AG04450 (cell line): ENCODE data around the gene PPP1R36. TPM values are rescaled to one million over a fixed set of nuclear protein-coding genes. Genes with fewer than 3 reads are reported as not detected.
A peak's percentile ranks its signal among the peaks of the same experiment; 100 is the strongest.

Experiments used
- CTCF ChIA-PET: fragments of 300-600, 350-600 bp; formaldehyde crosslinking; extraction: SDS; loops from one replicate; lab custom pipeline; 2022; ENCODE audit warnings: antibody characterized with exemption, inconsistent platforms; lab: Charles Lee
- POLR2A ChIA-PET: fragments of 350-600 bp; formaldehyde crosslinking; extraction: SDS; loops from one replicate; lab custom pipeline; 2021; ENCODE audit warnings: antibody characterized with exemption, inconsistent platforms; lab: Yijun Ruan, JAX
- DNase-seq: peaks from one replicate; pipeline ENCODE4 v3.0.0-alpha.2; 2011; ENCODE audit warnings: low read depth, low spot score
- H3K27ac ChIP-seq: one replicate; pipeline ENCODE4 v1.5.1; 2012; ENCODE audit warnings: low read depth, low read length, control low read depth
- H3K27me3 ChIP-seq: one replicate; pipeline ENCODE4 v1.6.0; 2012; ENCODE audit warnings: low read length; ENCODE audit not compliant: control insufficient read depth, insufficient read depth
- H3K4me3 ChIP-seq: 2 replicates; pipeline ENCODE4 v1.5.1; 2011; ENCODE audit warnings: mild to moderate bottlenecking, low read depth, low read length, control low read depth
- H3K9me3 ChIP-seq: 2 replicates; pipeline ENCODE4 v1.5.1; 2012; ENCODE audit warnings: low read length; ENCODE audit not compliant: control insufficient read depth, insufficient read depth
- polyA plus RNA-seq: library from polyadenylated mRNA; depleted of rRNA; stranded (reverse); fragments of >200 nt; gene quantifications from 2 replicates; pipeline ENCODE4 v1.2.3, GENCODE V29; 2011
- TF ChIP-seq, protein P1 (sequence below): IDR thresholded peaks from 2 replicates; pipeline ENCODE4 v1.5.1; 2011; ENCODE audit warnings: low read depth, low read length, control low read depth, inconsistent platforms

Gene PPP1R36
- polyA plus RNA-seq, 1 experiment = 0.38 TPM

DNA sequence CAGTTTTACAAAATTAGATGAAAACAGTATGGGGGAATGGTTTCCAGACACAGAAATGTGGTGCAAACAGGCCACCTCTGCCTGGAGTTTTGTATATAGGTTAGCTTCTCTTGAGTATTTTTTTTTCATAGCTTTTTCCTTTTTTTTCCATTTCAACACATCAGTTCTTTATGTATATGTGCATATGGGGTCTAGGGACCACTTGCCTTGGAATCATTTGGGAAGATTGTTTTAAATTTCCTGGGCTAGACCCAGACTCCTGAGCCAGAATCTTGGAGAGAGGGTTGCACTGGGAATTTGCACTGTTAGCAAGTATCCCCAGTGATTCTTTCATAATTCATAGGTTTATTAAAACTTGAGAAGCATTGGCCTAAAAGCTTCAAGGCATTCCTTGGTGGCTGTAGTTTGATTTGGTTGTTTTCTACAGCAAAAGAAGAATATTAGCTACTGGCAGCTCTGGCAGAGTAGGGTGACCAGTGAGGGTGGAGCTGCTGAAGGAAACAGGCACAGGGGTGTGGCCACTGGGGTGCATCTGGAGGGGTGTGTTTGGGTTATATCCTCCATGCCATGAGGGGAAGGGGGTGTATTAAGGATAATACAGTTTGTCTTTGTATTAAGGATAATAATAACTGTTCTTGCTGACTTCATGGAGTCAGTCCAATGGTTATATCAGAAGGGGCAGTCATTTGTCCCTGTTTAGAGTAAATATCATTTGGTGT, 22.8 kb downstream of the PPP1R36 start:
- H3K27me3 ChIP-seq = no peaks in the 10 kb centered on the region
- no peak overlapping the region for H3K27ac ChIP-seq
- H3K9me3 ChIP-seq = no peaks in the 10 kb centered on the region
- POLR2A ChIA-PET = no interaction called here
- CTCF ChIA-PET = interaction anchor here (0.8 to 1.5 kb wide), 2 partner anchors 64 kb away, joined by 4 read pairs; no protein-coding TSS in a partner anchor
- DNase-seq = no peak
- H3K4me3 ChIP-seq = no peak overlapping the region
- TF ChIP-seq, protein P1, sequence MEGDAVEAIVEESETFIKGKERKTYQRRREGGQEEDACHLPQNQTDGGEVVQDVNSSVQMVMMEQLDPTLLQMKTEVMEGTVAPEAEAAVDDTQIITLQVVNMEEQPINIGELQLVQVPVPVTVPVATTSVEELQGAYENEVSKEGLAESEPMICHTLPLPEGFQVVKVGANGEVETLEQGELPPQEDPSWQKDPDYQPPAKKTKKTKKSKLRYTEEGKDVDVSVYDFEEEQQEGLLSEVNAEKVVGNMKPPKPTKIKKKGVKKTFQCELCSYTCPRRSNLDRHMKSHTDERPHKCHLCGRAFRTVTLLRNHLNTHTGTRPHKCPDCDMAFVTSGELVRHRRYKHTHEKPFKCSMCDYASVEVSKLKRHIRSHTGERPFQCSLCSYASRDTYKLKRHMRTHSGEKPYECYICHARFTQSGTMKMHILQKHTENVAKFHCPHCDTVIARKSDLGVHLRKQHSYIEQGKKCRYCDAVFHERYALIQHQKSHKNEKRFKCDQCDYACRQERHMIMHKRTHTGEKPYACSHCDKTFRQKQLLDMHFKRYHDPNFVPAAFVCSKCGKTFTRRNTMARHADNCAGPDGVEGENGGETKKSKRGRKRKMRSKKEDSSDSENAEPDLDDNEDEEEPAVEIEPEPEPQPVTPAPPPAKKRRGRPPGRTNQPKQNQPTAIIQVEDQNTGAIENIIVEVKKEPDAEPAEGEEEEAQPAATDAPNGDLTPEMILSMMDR = no peak

DNA sequence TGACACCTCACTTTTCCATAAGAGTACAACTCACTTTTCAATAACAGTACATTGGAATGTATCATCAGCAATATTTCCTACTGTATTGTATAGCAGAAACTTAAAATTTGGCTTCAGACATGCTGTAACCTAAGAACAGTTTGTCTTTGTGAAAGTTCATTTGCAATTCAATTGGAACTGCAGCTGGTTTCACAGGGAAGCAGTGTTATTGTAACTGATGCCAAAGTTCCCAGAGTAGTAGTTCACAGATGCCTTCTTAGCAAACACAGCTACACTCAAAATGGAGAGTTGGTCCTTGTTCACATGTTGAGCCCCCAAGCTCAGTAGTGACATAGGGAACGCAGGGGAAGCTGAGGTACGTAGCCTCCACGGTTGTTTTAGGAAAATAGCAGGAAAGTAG, 23.3 kb downstream of the PPP1R36 start:
- TF ChIP-seq, protein P1 = no peak
- no peak overlapping the region for H3K4me3 ChIP-seq
- DNase-seq = peak; percentile 30
- no peaks in the 10 kb centered on the region for H3K9me3 ChIP-seq
- POLR2A ChIA-PET = no interaction called here
- CTCF ChIA-PET = interaction anchor here (0.8 to 1.5 kb wide), 2 partner anchors 63 to 64 kb away, joined by 4 read pairs; no protein-coding TSS in a partner anchor
- no peaks in the 10 kb centered on the region for H3K27me3 ChIP-seq
- H3K27ac ChIP-seq = no peak overlapping the region

DNA sequence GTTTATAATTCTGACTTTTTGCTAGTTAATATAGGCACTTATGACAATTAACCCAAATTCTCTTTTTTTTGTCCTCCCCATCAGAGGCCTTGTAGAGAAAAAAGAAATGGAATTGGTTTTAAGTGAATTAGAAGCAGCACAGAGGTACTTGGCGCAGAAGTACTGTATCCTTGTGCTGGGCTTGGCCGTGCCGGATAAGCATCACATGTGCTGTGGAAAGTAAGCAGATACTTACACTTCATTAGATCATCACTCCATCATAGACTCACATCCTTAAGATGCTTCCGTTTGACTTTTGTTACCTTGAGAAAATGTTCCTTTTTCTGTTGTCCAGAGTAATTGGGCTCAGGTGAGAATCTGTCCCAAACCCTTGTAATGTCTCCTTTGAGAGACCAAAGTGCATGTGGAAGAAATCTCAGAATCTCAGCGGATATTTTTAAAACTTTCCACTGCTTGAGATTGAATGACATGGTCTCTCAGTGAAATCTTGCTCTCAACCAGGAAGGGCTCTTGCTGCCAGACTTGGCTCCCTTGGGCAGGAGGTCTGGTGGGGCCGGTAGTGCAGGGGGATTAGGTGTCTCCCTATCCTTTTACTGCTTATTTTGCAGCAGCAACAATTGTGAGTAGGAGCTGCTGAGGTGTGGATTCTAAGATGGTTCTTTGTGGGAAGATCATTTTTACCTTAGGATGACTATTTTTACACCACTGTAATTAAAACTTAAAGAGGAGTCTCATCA, 24.8 kb downstream of the PPP1R36 start:
- TF ChIP-seq, protein P1 = no peak
- DNase-seq = no peak
- Histone ChIP-seq H3K4me3 (no peak overlapping the region), H3K9me3 (no peaks in the 10 kb centered on the region), H3K27ac (no peak overlapping the region), H3K27me3 (no peaks in the 10 kb centered on the region)
- CTCF ChIA-PET = no interaction called here
- POLR2A ChIA-PET = no interaction called here

DNA sequence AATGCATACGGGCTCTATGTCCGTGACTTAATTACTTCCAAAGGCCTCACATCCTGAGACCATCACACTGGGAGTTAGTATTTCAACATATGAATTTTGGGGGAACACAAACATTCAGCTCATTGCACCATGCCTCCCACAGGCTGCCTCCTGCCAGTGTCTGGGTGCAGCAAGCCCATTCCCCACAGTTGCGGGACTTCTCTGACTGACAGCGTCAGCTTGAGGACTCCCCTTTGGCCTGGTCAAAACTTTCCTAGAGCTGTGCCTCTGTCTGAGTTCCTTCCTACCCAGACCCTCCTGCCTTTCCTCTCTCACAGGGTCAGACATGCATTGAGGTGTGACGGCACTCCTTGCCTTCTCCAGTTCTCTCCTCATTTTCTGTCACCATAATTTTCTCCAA, 27.4 kb downstream of the PPP1R36 start:
- CTCF ChIA-PET = no interaction called here
- POLR2A ChIA-PET = interaction anchor here (0.8 kb wide), 1 partner anchor 58 kb away, joined by 3 read pairs; no protein-coding TSS in a partner anchor

More for the DNA sequence above, 27.4 kb downstream of the PPP1R36 start:
- no peak for DNase-seq
- no peaks in the 10 kb centered on the region for H3K9me3 ChIP-seq
- H3K27ac ChIP-seq = no peak overlapping the region
- no peak overlapping the region for H3K4me3 ChIP-seq
- TF ChIP-seq, protein P1 = no peak
- H3K27me3 ChIP-seq = no peaks in the 10 kb centered on the region
